ENCODE results near the gene ALB. TPM values are rescaled to one million over a fixed set of nuclear protein-coding genes. Genes with fewer than 3 reads are reported as not detected.

Gene ALB
- total RNA-seq, 1 donor from 2014 or later = 0.63 TPM

DNA sequence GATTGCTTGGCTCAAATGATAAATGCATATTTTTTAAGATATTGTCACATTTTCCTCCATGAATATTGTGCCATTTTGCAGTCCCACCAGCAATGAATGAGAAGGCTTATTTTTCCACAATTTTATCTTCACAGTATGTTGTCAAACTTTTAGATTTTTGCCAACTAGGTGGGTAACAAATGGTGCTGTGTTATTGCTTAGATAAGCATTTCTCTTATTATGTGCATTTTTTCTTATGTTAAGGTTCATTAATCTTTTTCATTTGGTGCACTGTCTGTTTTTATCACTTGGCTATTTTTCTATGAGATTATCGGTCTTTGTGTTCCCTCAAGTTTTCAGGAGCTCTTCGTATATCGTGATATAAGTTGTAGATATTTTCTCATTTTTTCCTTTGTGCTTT is 64.1 kb downstream of the ALB start:
- H3K4me1 Mint-ChIP-seq = no peaks in the 10 kb centered on the region
- TF ChIP-seq, protein P1, sequence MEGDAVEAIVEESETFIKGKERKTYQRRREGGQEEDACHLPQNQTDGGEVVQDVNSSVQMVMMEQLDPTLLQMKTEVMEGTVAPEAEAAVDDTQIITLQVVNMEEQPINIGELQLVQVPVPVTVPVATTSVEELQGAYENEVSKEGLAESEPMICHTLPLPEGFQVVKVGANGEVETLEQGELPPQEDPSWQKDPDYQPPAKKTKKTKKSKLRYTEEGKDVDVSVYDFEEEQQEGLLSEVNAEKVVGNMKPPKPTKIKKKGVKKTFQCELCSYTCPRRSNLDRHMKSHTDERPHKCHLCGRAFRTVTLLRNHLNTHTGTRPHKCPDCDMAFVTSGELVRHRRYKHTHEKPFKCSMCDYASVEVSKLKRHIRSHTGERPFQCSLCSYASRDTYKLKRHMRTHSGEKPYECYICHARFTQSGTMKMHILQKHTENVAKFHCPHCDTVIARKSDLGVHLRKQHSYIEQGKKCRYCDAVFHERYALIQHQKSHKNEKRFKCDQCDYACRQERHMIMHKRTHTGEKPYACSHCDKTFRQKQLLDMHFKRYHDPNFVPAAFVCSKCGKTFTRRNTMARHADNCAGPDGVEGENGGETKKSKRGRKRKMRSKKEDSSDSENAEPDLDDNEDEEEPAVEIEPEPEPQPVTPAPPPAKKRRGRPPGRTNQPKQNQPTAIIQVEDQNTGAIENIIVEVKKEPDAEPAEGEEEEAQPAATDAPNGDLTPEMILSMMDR (IDR thresholded peaks at IDR 0.05; ENCODE audit: unreplicated experiment) = no peak
- H3K9me3 Mint-ChIP-seq = peaks cover 31% of the 10 kb centered on the region

GRCh38 chr4:73470728-73471127 is 66.6 kb downstream of the ALB start:
- Mint-ChIP-seq H3K36me3 (no peaks in the 10 kb centered on the region), H3K9me3 (peaks cover 40% of the 10 kb centered on the region), H3K4me1 (no peaks in the 10 kb centered on the region), H3K27ac (no peak overlapping the region), H3K4me3 (no peak overlapping the region), H3K27me3 (ENCODE audit: low read depth) (peaks cover 3% of the 10 kb centered on the region)
- TF ChIP-seq, protein P1 (IDR thresholded peaks at IDR 0.05; ENCODE audit: unreplicated experiment) = no peak
- no peak for DNase-seq (ENCODE audit: low spot score in 2 of 2, unreplicated experiment in 2 of 2)

More for the DNA sequence above, 64.1 kb downstream of the ALB start:
- Mint-ChIP-seq H3K4me3 (no peak overlapping the region), H3K27me3 (ENCODE audit: low read depth) (peaks cover 3% of the 10 kb centered on the region), H3K27ac (no peak overlapping the region), H3K36me3 (no peaks in the 10 kb centered on the region)
- no peak for DNase-seq (ENCODE audit: low spot score in 2 of 2, unreplicated experiment in 2 of 2)

Other genes with a start within 250 kb of the ALB start
- 92.5 to 93.0 TPM (median 92.7 TPM) in 3 replicates for gene ANKRD17, start 145.5 kb upstream of the ALB start, total RNA-seq
- 0.25 to 4.3 TPM (median 0.31 TPM) in 3 replicates for gene AFP, start 31.9 kb downstream of the ALB start, total RNA-seq
- not detected in 3 replicates for gene AFM, start 77.5 kb downstream of the ALB start, total RNA-seq
- 1.3 to 1.8 TPM (median 1.5 TPM) in 3 replicates for gene RASSF6, start 216.1 kb downstream of the ALB start, total RNA-seq

All from mesothelial cell of epicardium (in vitro differentiated cells).